Brain pericyte (primary cell): ENCODE results near the gene MITF.
"Not testable (repeated sequence)": the region's sequence is repeated elsewhere in the genome, so short reads cannot be mapped to it uniquely, and the experiment has no call there.

Source experiments
- DNase-seq: peaks from one replicate; pipeline ENCODE4 v3.0.0-alpha.2; 2012; ENCODE audit warnings: low read depth, low spot score

Gene MITF

GRCh38 chr3:69871868-69872267 lies 132.6 kb downstream of the MITF start:
- no peak for DNase-seq

GRCh38 chr3:69872783-69873378 lies 133.6 kb downstream of the MITF start:
- DNase-seq, result no peak

- DNase-seq, result no peak
These were observed 136.8 kb downstream of the MITF start for GRCh38 chr3:69876073-69876472.

DNA sequence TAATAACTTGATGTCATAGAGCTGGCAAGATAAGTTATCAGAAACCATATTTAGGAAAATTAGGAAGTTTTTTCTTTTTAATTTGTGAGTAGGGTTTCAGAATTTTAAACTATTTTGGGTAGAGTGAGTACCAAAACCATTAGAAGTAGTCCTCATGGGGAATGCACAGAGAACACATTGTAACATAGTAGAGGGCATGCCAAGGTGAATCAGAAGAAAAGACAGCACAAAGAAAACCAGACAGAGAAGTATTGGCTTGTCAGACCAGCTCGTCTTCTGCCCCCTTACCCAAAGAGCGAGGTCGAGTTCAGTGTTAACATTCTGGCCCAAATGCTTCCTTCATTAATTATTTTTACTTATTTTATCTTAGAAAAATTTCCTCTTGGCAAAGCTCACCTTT lies 139.0 kb downstream of the MITF start:
- DNase-seq, result no peak

DNA sequence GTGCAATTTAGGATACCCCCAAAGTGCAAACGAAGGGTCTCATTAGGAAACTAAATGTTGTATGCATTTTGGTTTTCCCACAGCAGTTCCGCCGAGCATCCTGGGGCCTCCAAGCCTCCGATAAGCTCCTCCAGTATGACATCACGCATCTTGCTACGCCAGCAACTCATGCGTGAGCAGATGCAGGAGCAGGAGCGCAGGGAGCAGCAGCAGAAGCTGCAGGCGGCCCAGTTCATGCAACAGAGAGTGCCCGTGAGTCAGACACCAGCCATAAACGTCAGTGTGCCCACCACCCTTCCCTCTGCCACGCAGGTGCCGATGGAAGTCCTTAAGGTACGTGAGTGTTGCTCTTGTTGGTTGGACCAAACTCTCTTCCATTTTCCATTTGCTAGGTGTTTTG lies 139.8 kb downstream of the MITF start:
- no peak for DNase-seq

GRCh38 chr3:69880069-69880640 lies 140.9 kb downstream of the MITF start:
- DNase-seq, result no peak

DNA sequence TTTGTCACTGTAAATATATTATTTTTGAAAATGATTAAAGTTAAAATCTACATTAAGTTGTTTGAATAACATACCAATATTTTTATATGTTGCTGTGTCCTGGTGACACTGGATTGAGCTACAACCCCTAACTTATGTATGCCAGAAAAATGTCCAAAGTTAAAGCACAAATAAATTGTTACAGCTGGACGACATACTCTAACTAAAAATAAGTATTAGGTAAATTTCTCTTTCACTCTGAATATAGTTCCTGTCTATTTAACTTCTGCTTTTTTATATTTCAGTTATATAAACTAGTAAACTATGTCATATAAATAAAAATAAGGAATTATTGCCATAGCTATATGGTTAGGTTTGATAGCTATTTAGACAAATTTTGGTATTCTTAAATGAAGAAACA lies 141.8 kb downstream of the MITF start:
- no peak for DNase-seq

DNA sequence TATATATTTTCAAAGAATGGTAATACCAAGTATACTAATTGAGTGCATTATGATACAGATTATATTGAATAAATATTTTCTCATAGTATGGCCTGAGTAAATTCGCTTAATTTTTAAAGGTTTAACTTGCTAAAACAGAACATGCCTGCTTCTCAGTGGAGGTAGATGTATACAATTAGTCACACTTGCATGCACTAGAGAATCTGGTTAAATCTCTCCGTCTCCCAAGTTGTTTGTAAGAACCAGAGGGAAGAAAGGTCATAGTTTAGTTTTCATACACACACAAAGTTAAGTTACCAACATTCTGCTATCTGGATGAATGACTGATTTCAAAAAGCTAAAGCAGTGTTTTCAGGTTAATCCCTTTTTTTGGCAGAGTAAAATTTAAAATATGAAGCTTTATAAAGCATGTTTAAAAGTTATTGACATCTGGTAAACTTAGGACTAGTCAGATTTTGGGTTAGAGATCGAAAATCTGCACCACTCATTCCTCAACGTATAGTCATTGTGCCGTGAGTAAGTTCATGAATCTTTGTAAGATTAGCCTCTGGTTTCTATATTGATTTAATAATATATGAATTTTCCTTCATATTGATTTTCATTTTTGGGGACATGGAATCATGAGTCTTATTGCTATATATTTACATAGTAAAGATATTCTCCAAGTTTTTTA lies 142.6 kb downstream of the MITF start:
- no peak for DNase-seq

- no peak for DNase-seq
These were observed 143.3 kb downstream of the MITF start for GRCh38 chr3:69882560-69882959.

DNA sequence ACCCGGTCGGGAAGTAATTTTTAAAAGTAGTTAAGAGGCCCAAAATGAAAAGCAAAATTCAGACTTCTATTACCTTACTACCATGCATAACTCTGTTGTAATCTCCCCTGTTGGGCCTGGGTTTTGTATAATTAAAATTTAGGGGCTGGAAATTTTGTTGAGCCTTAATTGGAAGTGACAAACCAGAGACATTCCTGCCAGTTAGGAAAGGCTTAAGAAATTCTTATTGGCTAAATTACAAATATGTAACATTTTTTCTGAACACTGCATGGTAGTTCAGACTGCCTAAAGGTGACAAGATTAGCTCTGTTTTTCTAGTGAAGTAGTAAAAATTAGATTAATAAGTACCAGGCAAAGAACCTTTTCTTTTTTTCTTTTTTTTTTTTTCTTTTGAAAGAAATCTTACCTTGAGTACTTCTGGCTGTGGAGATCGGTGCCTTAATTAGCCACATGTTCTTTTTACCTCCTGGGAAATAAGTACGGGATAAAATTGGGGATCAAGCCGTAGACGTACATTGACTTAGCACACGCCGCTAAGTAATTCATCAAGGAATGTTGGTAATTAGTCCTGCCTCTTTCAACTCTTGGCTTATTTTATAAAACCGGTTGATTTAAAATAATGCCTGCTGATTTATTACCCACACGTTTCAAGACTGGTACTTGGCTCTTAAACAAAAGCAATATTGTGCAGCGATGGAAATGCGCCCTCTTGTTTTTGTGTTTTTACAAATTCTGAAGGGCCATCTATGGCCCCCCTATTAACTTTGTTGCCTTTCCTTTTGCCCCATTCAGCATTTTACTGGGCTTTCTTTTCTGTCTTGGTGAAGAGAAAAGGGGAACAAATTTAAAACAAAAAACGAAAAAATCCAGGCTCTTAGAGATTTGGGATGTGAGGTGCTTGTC lies 149.0 kb downstream of the MITF start:
- no peak for DNase-seq

- no peak for DNase-seq
These were observed 149.7 kb downstream of the MITF start for GRCh38 chr3:69888943-69889315.

- DNase-seq, result no peak
These were observed 150.8 kb downstream of the MITF start for GRCh38 chr3:69890084-69890483.

DNA sequence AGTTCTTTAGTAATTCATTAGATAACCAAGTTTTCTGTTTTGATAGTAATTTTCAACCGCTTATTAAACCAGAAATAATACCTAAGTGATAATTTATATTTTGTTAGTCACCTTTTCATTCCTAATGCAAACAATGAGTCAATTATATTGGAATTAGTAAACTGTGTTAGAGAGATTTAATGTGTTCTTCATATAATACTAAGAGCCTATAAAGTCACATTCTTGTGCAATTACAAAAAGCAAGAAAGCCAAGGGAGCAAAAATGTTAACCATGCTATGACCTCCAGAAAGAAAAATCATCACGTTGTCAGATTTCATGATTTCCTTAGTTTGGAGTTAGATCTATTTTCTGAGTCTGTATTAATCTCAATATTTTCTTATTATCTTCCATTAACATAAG lies 151.4 kb downstream of the MITF start:
- no peak for DNase-seq

- DNase-seq, result no peak
These were observed 153.4 kb downstream of the MITF start for GRCh38 chr3:69892706-69893105.

GRCh38 chr3:69893274-69893673 lies 154.0 kb downstream of the MITF start:
- no peak for DNase-seq

GRCh38 chr3:69896095-69896494 lies 156.8 kb downstream of the MITF start:
- DNase-seq, result no peak

- no peak for DNase-seq
These were observed 161.1 kb downstream of the MITF start for GRCh38 chr3:69900331-69900730.

DNA sequence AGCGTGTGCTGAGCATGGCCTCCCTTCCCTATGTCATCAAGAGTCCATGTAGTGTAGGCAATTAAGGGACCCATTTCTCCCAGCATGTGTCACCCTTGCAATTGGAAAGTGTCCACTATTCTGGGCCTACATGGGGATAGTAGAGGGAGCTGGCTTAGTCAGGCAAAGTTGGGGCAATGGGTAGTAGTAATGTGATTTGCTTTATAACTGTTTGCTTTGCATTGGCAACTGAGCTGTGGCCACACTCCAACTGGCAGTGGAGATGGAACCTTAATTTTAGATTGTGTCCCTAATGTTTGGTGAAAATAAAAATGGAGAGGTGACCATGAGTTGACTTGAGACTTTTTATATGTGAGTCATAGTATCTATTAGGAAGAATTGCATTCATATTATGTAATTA lies 162.5 kb downstream of the MITF start:
- DNase-seq, result no peak

DNA sequence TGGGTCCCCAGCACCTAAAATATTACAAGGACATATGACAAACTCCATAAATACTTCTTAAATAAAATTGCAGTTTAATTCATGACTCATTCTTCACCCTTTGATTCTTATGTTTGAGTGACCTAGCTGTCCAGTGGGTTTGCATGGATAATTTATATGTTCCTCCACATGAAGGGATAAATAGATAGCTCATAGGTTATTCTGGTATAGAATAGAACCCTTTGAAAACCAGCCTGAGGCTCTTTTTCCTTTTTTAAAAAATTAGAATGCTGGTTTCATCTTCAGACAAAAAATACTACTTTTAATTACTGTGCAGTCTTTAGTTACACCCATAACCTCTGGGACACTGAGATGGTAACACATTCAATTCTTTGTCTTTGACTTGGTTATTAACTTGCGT lies 163.1 kb downstream of the MITF start:
- DNase-seq, result no peak

DNA sequence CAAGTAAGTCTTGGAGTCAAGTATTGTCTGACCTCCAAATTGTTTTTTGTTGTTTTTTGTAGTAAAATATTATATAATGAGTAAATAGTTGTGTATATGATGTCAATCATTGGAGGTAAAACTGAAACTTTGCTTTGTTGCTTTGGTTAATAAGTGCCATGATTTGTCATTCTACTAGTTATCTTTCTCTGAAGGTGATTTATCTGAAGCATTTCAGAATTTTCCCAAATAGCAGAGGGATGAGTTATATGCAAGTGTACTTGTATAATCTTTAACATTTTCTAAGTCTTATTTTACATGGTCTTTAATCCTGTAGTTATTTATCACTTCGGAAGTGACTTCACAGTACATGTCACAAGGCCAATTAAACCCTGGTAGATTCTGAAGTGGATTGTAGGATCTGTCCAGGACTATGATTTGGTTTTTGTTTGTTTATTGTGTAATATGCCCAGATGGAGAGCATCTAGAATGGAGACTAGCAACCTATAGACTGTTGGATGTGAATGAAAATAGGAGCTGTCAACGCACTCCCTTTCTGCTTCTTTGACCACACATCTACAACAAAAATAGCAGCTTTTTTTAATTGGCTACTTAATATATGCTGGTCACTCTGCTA lies 167.2 kb downstream of the MITF start:
- DNase-seq, result no peak

DNA sequence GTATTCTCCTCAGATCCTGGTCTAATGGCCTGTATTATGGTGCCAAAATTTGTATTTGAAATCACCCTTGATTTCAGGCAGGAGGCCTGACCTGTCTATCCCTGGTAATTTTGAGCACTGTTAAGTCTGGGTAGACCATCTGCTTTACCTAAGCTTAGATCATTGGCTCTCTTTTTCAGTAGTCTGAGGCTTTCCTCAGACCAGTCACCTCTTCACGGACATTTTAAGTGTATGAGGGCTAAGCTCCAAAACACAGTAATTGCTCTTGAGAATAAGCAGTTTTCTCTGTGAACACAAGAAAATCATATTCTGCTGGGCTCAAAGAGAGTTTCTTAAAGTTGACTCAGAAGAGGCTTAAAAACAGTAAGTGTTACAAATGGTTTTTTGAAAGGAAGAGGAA lies 168.3 kb downstream of the MITF start:
- no peak for DNase-seq

DNA sequence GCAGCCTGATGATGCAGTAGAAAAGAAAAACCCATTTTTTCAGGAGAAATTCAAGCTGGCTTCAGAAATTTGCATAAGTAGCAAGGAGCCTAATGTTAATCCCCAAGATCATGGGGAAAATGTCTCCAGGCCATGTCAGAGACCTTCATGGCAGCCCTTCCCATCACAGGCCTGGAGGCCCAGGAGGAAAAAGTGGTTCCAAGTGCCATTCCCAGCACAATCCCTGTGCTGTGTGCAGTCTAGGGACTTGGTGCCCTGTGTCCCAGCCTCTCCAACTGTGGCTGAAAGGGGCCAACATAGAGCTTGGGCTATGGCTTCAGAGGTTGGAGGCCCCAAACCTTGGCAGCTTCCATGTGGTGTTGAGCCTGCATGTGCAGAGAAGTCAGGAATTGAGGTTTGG lies 170.6 kb downstream of the MITF start:
- DNase-seq, result not testable (repeated sequence)
